Coronary artery (tissue), 2 donors: Measurements from ENCODE around the gene NFIB.

ENCODE experiments used
- DNase-seq: peaks from one replicate; pipeline ENCODE4 v3.0.0-alpha.2; 2017; ENCODE audit warnings: low spot score
- H3K27ac ChIP-seq, 2 donors: fragments of 200-600 bp; sonication (generic); one replicate each; pipeline ENCODE4 v1.5.1; 2016 to 2019
- H3K4me3 ChIP-seq: fragments of 200-600 bp; sonication (generic); 2 replicates; pipeline ENCODE4 v1.5.1; 2016; ENCODE audit warnings: mild to moderate bottlenecking, moderate library complexity
- CTCF ChIP-seq: fragments of 200-600 bp; sonication (generic); IDR thresholded peaks from one replicate; pipeline ENCODE4 v1.5.1; 2019; ENCODE audit warnings: antibody characterized with exemption

NFIB gene

GRCh38 chr9:14085810-14086209, 228.1 kb downstream of the NFIB start:
- TF ChIP-seq CTCF = no peak
- H3K4me3 ChIP-seq = no peak overlapping the region
- no peak for DNase-seq
- no peak overlapping the region for H3K27ac ChIP-seq

GRCh38 chr9:14084867-14085266, 229.1 kb downstream of the NFIB start:
- TF ChIP-seq CTCF = no peak
- no peak for DNase-seq
- no peak overlapping the region for H3K27ac ChIP-seq

GRCh38 chr9:14083366-14083765, 230.6 kb downstream of the NFIB start:
- TF ChIP-seq CTCF = no peak
- no peak for DNase-seq
- no peak overlapping the region for H3K27ac ChIP-seq
- no peak overlapping the region for H3K4me3 ChIP-seq

More at GRCh38 chr9:14084867-14085266, 229.1 kb downstream of the NFIB start:
- H3K4me3 ChIP-seq = no peak overlapping the region

GRCh38 chr9:14082732-14083131, 231.2 kb downstream of the NFIB start:
- DNase-seq = no peak
- no peak for TF ChIP-seq CTCF

GRCh38 chr9:14081745-14082144, 232.2 kb downstream of the NFIB start:
- no peak for DNase-seq
- H3K4me3 ChIP-seq = no peak overlapping the region
- H3K27ac ChIP-seq = no peak overlapping the region
- no peak for TF ChIP-seq CTCF

More at GRCh38 chr9:14082732-14083131, 231.2 kb downstream of the NFIB start:
- H3K4me3 ChIP-seq = no peak overlapping the region
- H3K27ac ChIP-seq = no peak overlapping the region

- no peak for DNase-seq
- no peak for TF ChIP-seq CTCF
- no peak overlapping the region for H3K4me3 ChIP-seq
- no peak overlapping the region for H3K27ac ChIP-seq
These were observed 232.9 kb downstream of the NFIB start for GRCh38 chr9:14080959-14081542.

- Histone ChIP-seq H3K4me3 (no peak overlapping the region), H3K27ac (no peak overlapping the region)
- DNase-seq = no peak
- TF ChIP-seq CTCF = no peak
These were observed 234.5 kb downstream of the NFIB start for GRCh38 chr9:14079440-14079839.
